A673 (cell line): ENCODE results near the gene FGFR3. TPM values are rescaled to one million over a fixed set of nuclear protein-coding genes. Genes with fewer than 3 reads are reported as not detected.

Experiments
- BruUV-seq: library from RNA; stranded (reverse); fragments of 400-500 nt; replicated peaks from 2 replicates; lab custom pipeline; 2021; lab: Mats Ljungman, UMichigan
- CTCF ChIA-PET: fragments of 300-600 bp; sonication (Branson Sonifier 250); formaldehyde crosslinking; loops from one replicate; lab custom pipeline; 2022; ENCODE audit warnings: antibody characterized with exemption; lab: Charles Lee
- POLR2A ChIA-PET: fragments of 300-600 bp; sonication (Branson Sonifier 250); formaldehyde crosslinking; loops from one replicate; lab custom pipeline; 2022; ENCODE audit warnings: antibody characterized with exemption; ENCODE audit not compliant: low non-redundant PET; lab: Charles Lee
- DNase-seq: peaks from one replicate; pipeline ENCODE4 v3.0.0-alpha.2; 2015; ENCODE audit warnings: low spot score
- H3K27ac ChIP-seq: fragments of 200-600 bp; sonication (generic); 2 replicates; pipeline ENCODE4 v1.5.1; 2016; ENCODE audit warnings: mixed run types, low read depth, mild to moderate bottlenecking, mixed read lengths, antibody characterized with exemption, low read length; ENCODE audit not compliant: poor library complexity, severe bottlenecking
- H3K27me3 ChIP-seq: fragments of 200-600 bp; sonication (generic); replicated peaks from 2 replicates; pipeline ENCODE4 v1.6.1; 2017; ENCODE audit warnings: mixed run types, low read depth, mild to moderate bottlenecking, mixed read lengths, antibody characterized with exemption, low read length; ENCODE audit not compliant: insufficient read depth, poor library complexity
- H3K36me3 ChIP-seq: fragments of 200-600 bp; sonication (generic); 2 replicates; pipeline ENCODE4 v1.6.1; 2016; ENCODE audit warnings: mixed run types, mild to moderate bottlenecking, mixed read lengths, antibody characterized with exemption, low read length; ENCODE audit not compliant: insufficient read depth, poor library complexity, severe bottlenecking
- H3K4me1 ChIP-seq: fragments of 200-600 bp; sonication (generic); 2 replicates; pipeline ENCODE4 v1.6.1; 2017; ENCODE audit warnings: mixed run types, mild to moderate bottlenecking, mixed read lengths, antibody characterized with exemption, low read length; ENCODE audit not compliant: insufficient read depth, poor library complexity, severe bottlenecking
- H3K4me3 ChIP-seq: fragments of 200-600 bp; sonication (generic); 2 replicates; pipeline ENCODE4 v1.5.1; 2016; ENCODE audit warnings: low read depth, mixed run types, mild to moderate bottlenecking, mixed read lengths, low read length; ENCODE audit not compliant: poor library complexity, severe bottlenecking
- H3K9me3 ChIP-seq: fragments of 200-600 bp; sonication (generic); 2 replicates; pipeline ENCODE4 v1.6.1; 2016; ENCODE audit warnings: mixed run types, low read depth, mild to moderate bottlenecking, mixed read lengths, antibody characterized with exemption, low read length; ENCODE audit not compliant: poor library complexity, severe bottlenecking
- CTCF ChIP-seq: fragments of 300-800, 200-600 bp; sonication (generic); conservative IDR thresholded peaks from 2 replicates; pipeline ENCODE4 v1.5.1; 2017; ENCODE audit warnings: low read depth, mild to moderate bottlenecking, antibody characterized with exemption, low read length, moderate library complexity, mixed read lengths
- EZH2 ChIP-seq: fragments of 200-600 bp; sonication (generic); IDR thresholded peaks from 2 replicates; pipeline ENCODE4 v1.6.1; 2017; ENCODE audit warnings: borderline replicate concordance, low read depth, mild to moderate bottlenecking, mixed read lengths, antibody characterized with exemption, low read length; ENCODE audit not compliant: poor library complexity, severe bottlenecking
- intact Hi-C: fragments of 100-400 bp; cut with micrococcal nuclease; formaldehyde crosslinking; loops from one replicate; pipeline ENCODE4 v1.10.0; 2022; ENCODE audit not compliant: unreplicated experiment
- total RNA-seq: library from RNA; stranded (reverse); gene quantifications from 2 replicates; pipeline ENCODE4 v1.2.3, GENCODE V29; 2021

The FGFR3 gene
- total RNA-seq, 1 experiment from 2014 or later: 5.5 TPM

GRCh38 chr4:1789552-1789951 lies 3.5 kb upstream of the FGFR3 start:
- ChIA-PET CTCF (interaction anchor here (0.8 kb wide), 1 partner anchor 22 kb away, joined by 3 read pairs; no protein-coding TSS in a partner anchor), POLR2A (no interaction called here)
- TF ChIP-seq EZH2: no peak
- H3K9me3 ChIP-seq: no peaks in the 10 kb centered on the region
- no peak for DNase-seq
- H3K27me3 ChIP-seq: peaks cover 6% of the 10 kb centered on the region
- no TSS peak for BruUV-seq
- H3K27ac ChIP-seq: no peak overlapping the region
- no peaks in the 10 kb centered on the region for H3K36me3 ChIP-seq
- H3K4me3 ChIP-seq: no peak overlapping the region
- intact Hi-C loops: no loop called here
- peaks cover 4% of the 10 kb centered on the region for H3K4me1 ChIP-seq

- no peaks in the 10 kb centered on the region for H3K36me3 ChIP-seq
- intact Hi-C loops: no loop called here
- no peak for DNase-seq
- no peaks in the 10 kb centered on the region for H3K9me3 ChIP-seq
- BruUV-seq: no TSS peak
- H3K4me1 ChIP-seq: peaks cover 4% of the 10 kb centered on the region
- ChIA-PET CTCF (no interaction called here), POLR2A (no interaction called here)
- H3K4me3 ChIP-seq: no peak overlapping the region
- H3K27ac ChIP-seq: no peak overlapping the region
- TF ChIP-seq CTCF: no peak
- TF ChIP-seq EZH2: no peak
- H3K27me3 ChIP-seq: peaks cover 11% of the 10 kb centered on the region
Measured at GRCh38 chr4:1790005-1790404, 3.1 kb upstream of the FGFR3 start.

GRCh38 chr4:1792158-1792831 lies 798 bp upstream of the FGFR3 start:
- ChIA-PET POLR2A (no interaction called here), CTCF (interaction anchor here (0.6 kb wide), 1 partner anchor 44 kb away, joined by 3 read pairs; no protein-coding TSS in a partner anchor)
- no peak overlapping the region for H3K4me3 ChIP-seq
- H3K27ac ChIP-seq: no peak overlapping the region
- peaks cover 4% of the 10 kb centered on the region for H3K4me1 ChIP-seq
- H3K9me3 ChIP-seq: no peaks in the 10 kb centered on the region
- H3K36me3 ChIP-seq: no peaks in the 10 kb centered on the region
- no peak for DNase-seq
- no TSS peak for BruUV-seq
- peaks cover 15% of the 10 kb centered on the region for H3K27me3 ChIP-seq
- TF ChIP-seq EZH2 (no peak), CTCF (no peak)
- intact Hi-C loops: no loop called here

- H3K9me3 ChIP-seq: no peaks in the 10 kb centered on the region
- H3K27me3 ChIP-seq: peaks cover 15% of the 10 kb centered on the region
- no peaks in the 10 kb centered on the region for H3K36me3 ChIP-seq
- POLR2A ChIA-PET: no interaction called here
- intact Hi-C loops: no loop called here
- TF ChIP-seq EZH2 (no peak), CTCF (no peak)
- BruUV-seq: no TSS peak
- H3K27ac ChIP-seq: no peak overlapping the region
- CTCF ChIA-PET: no interaction called here
- peak; percentile 65 for DNase-seq
- H3K4me1 ChIP-seq: peaks cover 4% of the 10 kb centered on the region
- peak overlapping the region; percentile 55 for H3K4me3 ChIP-seq
Measured at GRCh38 chr4:1793496-1793840, 375 bp downstream of the FGFR3 start.
